Lower leg skin (tissue), 3 donors: ENCODE measurements around the gene SRGAP1.

ENCODE experiments used
- POLR2A ChIP-seq, 2 donors: fragments of 450-650 bp; IDR thresholded peaks; one replicate each; pipeline ENCODE4 v1.6.1; 2016 to 2017; ENCODE audit warnings: antibody characterized with exemption in 2 of 2, mild to moderate bottlenecking in 1 of 2, moderate library complexity in 1 of 2
- TF ChIP-seq, protein P1 (sequence below), 3 donors: fragments of 450-650 bp; IDR thresholded peaks; one replicate each; pipeline ENCODE4 v1.5.1; 2016; ENCODE audit warnings: antibody characterized with exemption in 3 of 3, mild to moderate bottlenecking in 3 of 3, moderate library complexity in 2 of 3

DNA sequence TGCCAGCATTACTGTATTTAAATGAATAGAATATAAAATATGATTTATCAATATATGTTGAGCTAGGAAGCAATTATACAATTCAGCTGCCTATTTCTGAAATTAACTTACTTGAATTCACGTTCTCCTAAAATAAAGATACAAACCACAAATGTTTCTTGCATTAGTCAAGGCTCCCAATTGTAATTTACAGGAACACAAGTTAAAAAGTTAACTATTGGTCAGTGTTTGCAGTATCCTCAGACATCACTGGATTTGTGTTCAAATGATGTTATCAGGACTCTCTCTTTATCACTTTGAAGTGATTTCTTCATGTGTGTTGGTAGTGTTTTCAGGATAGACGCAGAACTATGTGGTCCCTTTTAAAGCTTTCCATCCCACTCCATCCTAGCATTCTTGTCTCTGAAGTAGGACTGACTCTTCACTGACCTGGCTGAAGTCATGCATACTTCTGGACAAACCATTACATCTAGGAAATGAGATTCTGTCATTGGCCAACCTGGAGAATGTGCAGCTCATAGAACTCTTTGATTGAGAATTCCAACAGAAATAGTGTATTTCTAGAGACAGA, 221.5 kb downstream of the SRGAP1 start:
- TF ChIP-seq, protein P1, sequence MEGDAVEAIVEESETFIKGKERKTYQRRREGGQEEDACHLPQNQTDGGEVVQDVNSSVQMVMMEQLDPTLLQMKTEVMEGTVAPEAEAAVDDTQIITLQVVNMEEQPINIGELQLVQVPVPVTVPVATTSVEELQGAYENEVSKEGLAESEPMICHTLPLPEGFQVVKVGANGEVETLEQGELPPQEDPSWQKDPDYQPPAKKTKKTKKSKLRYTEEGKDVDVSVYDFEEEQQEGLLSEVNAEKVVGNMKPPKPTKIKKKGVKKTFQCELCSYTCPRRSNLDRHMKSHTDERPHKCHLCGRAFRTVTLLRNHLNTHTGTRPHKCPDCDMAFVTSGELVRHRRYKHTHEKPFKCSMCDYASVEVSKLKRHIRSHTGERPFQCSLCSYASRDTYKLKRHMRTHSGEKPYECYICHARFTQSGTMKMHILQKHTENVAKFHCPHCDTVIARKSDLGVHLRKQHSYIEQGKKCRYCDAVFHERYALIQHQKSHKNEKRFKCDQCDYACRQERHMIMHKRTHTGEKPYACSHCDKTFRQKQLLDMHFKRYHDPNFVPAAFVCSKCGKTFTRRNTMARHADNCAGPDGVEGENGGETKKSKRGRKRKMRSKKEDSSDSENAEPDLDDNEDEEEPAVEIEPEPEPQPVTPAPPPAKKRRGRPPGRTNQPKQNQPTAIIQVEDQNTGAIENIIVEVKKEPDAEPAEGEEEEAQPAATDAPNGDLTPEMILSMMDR (IDR thresholded peaks at IDR 0.05): no peak
- TF ChIP-seq POLR2A (IDR thresholded peaks at IDR 0.05): no peak
